Stimulated activated CD8-positive, alpha-beta memory T cell treated with anti-CD3 and anti-CD28 coated beads, Interleukin-4, amount 100 ng/mL, for 24 hours (primary cell): ENCODE data around the gene EPHB1.

Source experiments
- DNase-seq: peaks from one replicate; pipeline ENCODE4 v3.0.0-alpha.2; 2020; ENCODE audit warnings: low read depth

Gene EPHB1

DNA sequence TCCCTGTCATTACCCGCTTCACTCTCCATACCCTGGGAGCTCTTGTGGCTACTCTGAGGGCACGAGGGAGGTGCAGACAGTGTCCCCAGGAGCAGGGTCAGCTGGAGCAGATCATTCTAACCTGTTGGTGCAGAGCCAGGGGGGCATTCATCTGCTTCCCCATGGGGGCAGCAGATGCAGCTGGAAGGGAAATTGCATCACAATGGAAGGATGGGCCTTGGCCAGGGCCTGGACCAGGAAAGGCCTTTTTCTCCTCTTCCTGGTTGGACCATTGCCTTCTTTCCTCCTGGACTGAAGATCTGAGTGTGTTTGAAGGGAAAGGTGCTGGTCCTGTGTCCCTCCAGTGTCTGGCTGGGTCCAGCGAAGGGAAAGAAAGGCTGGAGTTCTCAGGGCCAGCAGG is 55.7 kb downstream of the EPHB1 start:
- no peak for DNase-seq

DNA sequence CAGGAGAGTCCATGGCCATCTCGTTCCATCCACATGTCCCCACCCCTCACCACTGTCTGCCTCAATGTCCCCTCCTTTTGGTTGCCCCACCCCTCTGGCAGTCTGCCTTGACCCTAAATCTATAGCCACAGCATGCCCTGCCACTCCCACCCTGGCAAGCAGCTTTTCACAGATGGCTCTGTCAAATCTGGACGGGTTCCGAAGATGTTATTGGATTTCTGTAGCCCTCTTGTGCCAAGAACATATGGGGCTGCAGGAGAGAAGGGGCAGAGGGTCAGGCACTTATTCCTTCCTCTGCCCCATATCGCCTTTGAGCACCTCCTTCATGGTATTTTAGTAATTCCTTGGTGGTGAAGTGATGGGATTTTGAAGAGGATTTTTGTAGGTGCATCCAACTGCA is 57.1 kb downstream of the EPHB1 start:
- DNase-seq: no peak

DNA sequence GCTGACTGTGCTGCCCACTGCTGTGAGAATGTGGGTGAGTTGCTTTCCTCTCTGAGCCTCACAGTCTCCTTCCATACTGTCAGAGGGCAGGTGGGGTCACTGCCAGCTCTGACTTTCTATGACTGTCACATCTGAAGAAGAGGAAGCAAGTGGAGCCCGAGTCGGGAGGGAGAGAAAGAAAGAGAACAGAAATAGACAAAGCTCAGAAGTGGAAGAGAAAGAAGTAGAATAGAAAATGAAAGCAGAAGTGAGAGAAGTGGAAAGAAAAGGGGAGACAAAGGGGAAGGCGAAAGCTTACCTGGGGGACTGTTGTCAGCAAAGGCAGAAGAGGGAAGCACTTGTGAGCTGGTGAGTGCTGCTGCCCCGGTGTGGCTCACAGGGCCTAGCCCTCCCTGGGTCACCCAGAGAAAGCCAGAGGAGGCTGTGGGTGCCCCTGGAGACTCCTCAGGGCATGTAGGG is 57.9 kb downstream of the EPHB1 start:
- DNase-seq: no peak

DNA sequence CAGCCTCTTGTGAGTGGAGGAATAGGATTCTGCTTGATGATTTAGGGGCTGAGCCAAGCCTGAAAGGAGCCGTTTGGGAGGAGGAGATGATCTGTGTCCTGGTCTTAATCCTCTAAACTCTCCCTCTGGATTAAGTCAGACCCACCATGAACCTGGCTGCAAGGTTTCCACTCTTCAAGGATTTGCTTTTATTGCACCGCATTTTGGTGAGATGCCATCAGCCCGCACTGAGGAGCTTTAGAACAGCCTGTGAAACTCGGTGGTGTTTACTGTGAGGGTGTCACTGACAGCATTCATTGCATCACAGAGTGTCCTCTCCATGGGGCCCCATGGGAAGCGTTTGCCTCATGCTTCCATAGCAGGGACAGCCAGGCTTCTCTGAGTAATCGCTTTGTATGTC is 59.2 kb downstream of the EPHB1 start:
- no peak for DNase-seq

DNA sequence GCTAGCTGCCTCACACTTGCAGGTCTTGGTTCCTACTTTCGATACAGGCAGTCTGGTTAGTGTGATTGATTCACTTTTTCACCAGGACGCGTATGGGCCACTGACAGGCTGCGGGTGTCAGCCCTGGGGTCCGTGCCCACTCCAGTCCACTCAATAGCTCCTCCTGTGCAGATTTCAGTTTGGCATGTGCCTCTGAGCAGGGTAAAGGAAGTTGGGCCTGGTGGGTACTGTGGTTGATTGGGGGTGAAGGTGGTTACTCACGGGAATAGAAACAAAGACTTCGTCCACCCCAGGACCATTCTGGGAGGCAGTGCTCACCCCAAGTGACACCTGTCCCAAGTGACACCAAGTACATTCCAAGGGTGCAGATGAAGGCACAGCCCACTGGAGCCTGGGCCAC is 62.3 kb downstream of the EPHB1 start:
- no peak for DNase-seq

DNA sequence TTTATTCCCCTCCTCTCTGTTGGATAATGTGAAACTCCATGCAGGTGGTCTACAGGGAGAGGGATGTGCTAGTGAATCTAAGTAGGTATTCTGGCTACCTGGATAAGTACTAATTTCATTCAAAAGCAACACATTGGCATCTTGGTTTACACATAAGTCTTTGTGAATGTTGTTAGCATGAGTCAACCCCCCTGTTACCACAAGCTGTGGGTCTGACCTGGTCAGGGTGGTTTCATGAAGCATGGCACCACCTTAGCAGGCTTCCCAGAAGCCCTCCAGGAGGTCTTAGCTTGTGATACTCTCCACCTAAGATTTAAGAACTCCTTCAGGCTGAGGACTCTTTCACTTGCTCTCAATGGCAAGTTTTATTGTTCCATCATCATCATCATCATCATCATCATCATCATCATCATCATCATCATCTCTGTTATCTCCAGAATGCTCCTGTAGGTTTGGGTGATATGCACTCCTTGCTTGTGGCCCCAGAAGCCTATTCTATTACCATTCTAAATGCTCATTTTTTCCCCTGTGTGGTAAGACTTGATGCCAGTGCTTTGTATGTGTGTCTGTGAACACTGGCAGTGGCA is 62.8 kb downstream of the EPHB1 start:
- no peak for DNase-seq

DNA sequence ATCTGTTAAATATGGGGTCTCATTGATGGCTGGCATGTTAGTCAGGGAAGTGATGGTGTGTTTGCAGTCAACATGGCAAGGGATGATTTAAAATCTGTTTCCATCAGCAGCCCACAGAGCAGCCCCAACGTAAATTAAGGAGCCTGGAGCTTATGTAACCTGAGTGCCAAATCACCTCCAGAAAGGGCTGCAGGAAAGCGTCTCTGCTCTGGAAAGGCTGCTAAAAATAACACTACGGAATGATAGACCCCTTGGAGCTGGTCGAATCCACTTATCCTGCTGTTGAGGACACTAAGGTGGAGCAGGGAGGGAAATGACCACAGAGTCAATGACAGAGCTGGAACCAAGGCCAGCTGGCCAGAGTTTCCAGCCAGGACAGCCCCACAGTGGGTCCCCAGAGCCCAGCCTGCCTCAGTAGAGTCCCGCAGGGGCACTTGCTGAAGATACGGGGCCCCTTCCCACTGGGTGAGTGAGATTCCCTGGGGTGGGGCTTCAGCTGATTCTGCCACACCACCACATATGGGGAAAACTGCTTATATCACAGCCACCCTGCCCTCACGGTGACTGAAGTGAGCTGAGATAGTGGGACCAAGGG is 63.5 kb downstream of the EPHB1 start:
- DNase-seq: no peak

DNA sequence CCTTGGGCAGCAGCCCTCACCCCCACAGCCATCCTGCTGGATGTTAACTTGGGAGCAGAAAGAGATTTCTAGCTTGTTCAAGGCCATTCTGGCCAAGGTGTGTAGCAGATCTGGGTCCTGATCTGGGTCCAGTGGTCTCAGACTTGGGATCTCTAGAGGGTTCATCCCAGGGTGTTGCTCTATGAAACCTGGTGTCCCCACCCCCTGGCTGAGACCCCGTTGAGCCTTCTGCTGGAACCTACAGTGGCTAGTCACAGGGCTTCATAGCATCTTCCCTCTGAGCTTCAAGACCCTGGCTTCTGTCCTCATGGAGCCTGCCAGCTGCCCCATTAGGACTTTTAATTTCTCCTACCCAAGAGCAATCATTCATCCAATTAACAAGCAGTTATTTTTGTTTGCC is 64.3 kb downstream of the EPHB1 start:
- no peak for DNase-seq

DNA sequence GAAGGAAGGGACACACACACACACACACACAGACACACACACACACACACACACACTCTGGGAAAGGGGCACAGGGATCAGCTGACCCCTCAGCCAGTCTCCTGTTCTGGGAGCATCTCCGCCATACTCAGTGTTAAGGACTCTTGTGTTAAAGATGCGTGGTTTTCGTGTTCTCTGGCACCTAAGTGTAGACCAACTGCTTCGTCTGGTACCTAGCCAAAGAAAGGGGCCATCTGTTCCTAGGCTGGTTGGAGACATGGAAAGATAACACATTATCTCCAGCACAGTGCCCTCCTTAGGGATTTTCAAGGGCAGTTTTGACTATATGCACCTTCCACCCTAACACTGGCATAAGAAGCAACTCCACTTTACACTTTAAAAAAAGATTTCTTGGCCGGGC is 65.1 kb downstream of the EPHB1 start:
- DNase-seq: no peak

DNA sequence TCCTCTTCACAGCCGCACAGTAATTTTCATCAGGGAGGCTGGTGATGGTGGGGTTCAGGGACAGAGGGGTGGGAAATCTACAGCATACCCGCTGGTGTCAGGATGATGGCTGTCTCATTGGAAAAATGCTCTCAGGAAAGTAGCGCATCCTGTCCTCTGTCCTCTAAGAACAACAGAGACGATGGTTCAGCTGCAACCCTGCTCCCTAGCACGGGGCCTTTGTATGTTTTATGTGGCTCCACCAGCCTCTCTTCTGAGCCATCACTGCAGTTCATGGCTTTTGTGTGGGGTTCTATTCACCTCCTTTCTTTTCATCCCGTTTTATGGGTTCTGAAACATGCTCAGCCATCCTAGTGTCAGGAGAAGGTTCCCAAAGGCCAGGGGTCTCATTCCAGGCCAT is 68.9 kb downstream of the EPHB1 start:
- no peak for DNase-seq

DNA sequence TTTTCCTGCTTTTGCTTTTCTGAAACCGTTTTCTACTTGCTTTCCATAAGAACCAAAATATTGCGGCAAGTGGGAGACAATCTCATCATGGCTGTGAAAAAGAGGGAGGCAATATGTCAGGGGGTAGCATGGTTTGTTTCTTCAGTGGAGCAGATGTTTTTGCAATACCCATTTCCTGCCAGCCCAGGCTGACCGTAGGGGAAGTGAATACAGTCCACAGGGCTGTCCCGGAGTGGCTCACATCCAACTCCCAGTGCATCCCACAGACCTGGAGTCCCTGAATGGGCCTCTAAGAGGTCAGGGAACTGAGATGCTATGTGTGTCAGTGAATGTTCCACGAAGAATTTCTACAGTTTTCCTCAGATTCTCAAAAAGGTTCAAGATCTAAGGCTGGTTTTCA is 69.6 kb downstream of the EPHB1 start:
- DNase-seq: no peak

DNA sequence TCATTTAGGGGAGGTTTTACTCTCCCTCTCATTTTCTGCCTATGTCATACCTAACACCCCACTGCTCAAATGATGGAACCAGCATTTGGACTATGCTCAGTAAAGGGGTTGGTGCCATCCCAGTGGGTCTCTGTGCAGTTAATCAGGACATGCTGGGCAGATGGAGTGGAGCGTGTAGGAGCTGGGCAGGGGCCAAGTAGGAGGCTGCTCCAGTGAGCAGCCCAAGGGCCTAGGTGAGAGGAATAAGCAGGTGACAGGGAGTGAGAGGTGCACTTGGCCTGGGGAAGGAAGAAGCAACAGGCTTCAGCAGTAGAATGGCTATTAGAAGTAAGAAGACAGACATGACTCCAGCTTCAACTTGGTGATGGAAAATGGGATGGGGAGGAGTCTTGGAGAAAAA is 72.2 kb downstream of the EPHB1 start:
- DNase-seq: no peak

DNA sequence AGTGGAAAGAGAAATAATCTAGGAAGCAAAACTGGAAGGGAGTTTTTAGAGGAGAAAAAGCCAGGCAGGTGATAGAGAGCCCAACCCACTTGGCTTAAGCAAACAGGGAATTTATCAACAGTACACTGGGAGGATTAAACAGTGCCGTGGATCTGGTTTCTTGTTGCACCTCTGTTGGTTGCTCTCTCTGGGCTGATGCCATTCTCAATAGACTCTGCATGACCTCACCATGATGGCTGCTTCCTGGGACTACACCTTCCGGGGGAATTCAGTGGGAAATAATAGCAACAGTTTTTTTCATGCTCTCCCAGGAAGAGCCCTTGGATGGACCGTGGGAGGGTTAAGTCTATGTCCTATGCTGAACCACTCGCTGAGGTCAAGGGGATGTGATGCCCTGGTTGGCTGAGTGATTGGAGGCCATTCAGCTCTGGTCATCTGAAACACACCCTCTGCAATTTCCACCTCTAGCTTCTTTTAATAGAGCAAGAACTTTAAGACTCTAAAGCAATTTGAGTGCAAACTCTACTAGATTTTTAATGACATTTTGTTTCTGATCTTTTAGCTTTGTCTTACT is 74.2 kb downstream of the EPHB1 start:
- no peak for DNase-seq

DNA sequence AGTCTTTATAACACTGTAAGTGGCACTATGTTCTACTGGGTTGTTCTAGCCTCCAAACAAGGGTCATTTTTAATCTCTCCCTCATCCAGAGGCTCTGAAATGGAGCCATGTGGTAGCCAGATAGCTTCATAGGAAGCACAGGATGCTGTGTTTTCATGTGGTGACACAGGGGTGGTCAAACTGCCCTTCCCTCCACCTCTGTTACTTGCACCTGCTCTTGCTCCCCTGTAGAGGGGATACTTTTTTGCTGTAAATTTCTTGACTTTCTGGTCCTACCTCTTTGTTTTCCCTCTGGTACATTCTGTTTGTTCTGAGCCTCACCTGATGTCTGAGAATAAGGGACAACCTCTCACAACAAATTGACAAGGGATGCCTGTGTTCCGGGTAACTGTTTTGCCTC is 76.8 kb downstream of the EPHB1 start:
- DNase-seq: no peak

DNA sequence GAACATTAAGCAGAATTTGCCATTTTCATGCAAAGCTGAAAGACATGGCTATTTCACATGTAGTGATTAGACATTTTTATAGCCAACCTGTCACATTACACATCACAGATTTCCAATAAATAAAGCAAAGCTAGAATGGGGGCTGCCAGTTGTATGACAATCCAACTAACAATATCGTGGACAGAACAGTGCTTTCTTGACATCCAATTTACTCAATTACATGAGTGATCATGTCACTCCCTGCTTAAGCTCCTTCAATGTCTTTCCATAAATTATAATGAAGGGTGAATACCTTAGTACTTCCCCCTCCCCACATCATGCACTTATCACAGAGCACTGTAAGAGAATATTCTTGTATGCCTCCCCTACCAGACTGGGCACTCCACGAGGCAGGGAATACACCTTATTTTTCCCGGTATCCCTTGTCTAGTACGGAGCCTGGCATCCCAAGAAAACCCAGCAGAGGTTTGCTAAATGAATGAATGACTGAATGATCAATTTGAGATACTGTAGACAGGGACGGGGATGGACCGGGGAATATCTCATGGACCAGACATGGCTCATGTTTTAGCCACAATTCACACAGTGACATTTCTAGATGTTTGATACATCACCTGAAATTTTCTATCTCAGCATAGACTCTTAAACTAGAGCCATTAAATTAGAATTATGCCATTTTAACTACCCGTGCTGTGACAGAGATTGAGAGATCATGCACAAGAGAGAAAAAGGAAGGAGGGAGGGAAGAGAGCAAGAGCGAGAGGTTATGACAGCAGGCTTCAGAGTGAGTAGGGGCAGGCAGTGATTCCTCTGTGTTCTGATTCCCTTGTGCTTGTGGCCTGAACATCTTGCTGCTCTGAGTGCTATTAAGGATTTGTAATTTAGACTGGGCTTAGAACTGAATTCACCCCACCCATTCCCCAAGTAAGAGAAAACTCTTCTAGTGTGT is 77.7 kb downstream of the EPHB1 start:
- no peak for DNase-seq

DNA sequence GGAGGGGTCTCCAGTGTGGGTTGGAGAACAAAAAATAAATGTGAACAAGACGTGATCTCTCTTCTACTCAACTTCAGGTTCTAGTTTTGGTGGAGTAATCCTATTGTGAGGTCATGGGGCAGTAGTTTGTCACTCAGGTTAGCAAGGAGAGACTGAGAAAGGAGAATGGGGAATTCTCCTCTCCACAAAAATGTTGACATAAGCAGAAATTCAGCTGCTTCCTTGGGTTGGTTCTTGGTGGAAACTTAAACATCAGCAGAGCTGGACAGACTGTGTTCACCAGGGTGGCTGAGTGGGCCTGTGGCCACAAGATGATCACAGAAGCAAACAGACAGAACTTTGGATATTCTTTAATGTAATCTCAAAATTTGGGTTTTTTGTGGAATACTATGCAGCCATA is 78.7 kb downstream of the EPHB1 start:
- no peak for DNase-seq

DNA sequence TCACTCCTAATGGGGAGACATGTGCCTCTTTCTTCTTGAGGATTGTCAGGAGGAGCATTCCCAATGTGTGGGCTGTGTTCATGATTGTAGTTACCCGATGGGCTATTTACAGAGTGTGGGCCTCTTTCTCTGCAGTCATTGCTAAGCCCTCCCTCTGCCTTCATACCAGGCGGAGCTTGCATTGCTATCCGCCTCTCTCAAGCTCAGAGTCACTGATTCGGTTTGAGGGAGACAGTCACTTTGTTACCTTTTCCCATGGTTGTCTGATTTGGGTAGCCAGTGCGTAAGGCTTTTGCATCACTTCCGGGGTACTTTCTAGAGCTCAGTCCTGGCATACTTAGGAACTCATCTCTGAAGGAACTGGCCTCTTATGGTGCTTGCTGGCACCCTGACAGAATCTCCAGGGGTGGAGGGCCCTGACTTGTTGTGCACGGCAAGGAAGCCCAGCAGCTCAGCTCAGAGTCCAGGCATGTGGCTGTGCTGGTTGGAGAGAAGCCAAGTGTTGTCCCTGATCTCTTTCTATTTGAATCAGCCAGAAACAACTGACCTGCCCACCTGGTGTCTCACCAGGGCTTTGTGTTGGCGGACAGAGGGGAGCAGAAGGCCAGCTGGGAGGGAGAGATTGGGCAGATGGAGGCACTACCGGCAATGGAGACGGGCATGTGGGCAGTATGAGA is 79.8 kb downstream of the EPHB1 start:
- no peak for DNase-seq

DNA sequence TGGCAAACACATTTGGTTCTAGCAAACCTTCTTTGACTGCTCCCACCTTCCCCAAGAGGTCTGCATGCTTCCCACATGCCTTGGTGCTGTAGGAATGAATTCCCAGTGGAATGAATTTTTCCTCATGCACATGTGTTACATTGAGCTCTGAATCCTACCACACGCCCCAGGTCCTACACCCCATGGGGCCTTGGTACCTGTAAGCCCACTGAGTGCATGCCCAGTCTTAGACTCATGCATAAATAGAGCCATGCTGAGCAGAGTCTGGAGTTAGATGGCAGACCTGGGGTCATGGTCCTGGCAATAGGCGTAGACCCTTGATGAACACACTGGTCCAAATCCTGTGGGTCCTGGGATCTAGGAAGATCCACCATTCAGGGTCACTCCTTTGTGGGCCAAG is 81.8 kb downstream of the EPHB1 start:
- no peak for DNase-seq

DNA sequence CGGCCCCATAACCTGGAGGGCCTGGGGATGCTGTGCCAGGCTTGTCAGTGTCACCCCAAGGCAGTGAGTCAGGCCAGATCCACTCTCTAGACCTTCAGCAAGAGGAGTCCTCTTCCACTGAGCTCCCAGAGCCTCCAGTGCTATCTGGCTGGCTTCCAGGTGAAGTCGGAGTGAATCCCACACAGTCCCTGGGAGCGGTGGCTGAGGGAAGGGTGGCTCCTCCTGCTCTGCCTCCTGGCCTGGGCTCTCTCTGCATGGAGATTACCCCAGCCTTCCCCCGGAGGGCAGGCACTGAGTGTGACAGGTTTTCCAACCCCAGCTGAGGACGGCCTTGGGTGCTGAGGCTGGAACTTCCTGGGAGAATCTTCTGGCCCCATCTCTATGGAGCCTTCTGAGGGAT is 82.7 kb downstream of the EPHB1 start:
- DNase-seq: no peak

DNA sequence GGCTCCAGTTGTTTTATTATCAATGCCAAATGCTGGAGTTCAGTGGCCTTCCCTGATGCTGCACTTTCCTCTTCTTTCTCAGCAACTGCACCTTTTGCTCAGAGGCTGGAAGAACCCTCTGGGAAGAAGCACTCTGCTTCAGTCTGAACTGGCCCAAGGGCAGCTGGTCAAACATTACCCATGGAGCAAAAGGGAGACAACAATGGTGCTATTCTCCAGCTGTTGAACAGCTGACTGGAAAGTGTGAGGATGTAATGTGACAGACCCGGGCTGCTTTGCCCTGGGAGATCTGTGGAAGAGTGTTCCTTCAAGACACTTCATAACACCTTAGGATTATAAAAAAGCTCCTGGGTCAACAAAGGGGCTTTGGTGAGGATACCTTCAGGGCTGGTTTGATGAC is 84.9 kb downstream of the EPHB1 start:
- DNase-seq: no peak

DNA sequence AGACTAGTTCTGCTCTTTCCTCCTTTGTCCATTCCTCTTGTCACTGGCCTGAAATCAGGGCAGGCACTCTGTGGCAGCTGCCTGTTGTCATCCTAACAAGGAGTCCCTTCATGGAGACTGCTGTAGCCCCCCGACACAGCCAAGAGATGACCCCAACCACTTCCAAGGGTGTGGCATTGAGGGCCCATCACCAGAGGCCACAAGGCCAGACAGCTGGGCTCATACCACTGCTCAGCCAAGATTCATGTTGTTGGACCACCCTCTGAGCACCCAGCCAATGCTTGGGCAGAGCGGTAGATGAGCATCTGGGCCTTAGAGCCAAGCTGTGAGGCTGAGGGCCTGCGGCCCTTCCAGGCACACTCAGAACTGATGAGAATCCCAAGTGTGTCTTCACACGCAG is 85.4 kb downstream of the EPHB1 start:
- DNase-seq: no peak

DNA sequence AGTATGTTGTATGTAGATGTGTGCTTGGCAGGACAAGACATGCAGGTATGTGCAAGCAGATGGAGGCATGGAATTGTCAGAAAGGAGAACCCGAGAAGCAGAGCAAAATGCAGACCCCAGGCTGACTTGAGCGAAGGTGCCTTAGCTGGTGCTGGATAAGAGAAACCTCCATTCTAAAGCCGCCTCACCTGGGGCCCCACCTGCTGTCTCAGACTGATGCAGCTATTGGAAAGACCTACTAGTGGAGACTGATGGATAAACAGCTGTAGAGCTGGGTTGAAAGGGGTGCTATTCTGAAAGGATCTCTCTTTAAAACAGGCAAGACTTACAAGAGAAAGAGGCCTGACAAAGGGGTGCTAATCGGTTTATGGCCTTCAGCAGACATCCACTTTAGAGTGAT is 86.2 kb downstream of the EPHB1 start:
- no peak for DNase-seq
